WTC11 (cell line): Measurements from ENCODE around the gene FABP3. TPM values are rescaled to one million over a fixed set of nuclear protein-coding genes. Genes with fewer than 3 reads are reported as not detected.

Source experiments
- ATAC-seq: fragments of 200-7000 bp; cut with Tn5 transposase; 2 replicates; pipeline ENCODE4 v1.10.0; 2021; ENCODE audit warnings: mild to moderate bottlenecking, moderate library complexity
- CTCF ChIA-PET: fragments of 300-600 bp; sonication (Branson Sonifier 250); formaldehyde crosslinking; loops from one replicate; lab custom pipeline; 2021; ENCODE audit warnings: antibody characterized with exemption; lab: Charles Lee
- POLR2A ChIA-PET: fragments of 350-600 bp; sonication (Branson Sonifier 250); formaldehyde crosslinking; loops from one replicate; lab custom pipeline; 2021; ENCODE audit warnings: antibody characterized with exemption; lab: Charles Lee
- DNase-seq: peaks from one replicate; pipeline ENCODE4 v3.0.0; 2021; ENCODE audit warnings: low spot score
- H3K27ac Mint-ChIP-seq: 2 replicates; pipeline ENCODE4 v1.8.0; 2021; ENCODE audit warnings: mixed read lengths
- H3K27me3 Mint-ChIP-seq: 2 replicates; pipeline ENCODE4 v1.8.0; 2021; ENCODE audit warnings: low read depth, mild to moderate bottlenecking, moderate library complexity, mixed read lengths
- H3K36me3 Mint-ChIP-seq: 2 replicates; pipeline ENCODE4 v1.8.0; 2021; ENCODE audit warnings: mixed read lengths
- H3K4me1 Mint-ChIP-seq: 2 replicates; pipeline ENCODE4 v1.8.0; 2022; ENCODE audit warnings: mixed read lengths
- H3K4me3 Mint-ChIP-seq: 2 replicates; pipeline ENCODE4 v1.8.0; 2021; ENCODE audit warnings: mild to moderate bottlenecking, moderate library complexity, mixed read lengths
- H3K9me3 Mint-ChIP-seq: 2 replicates; pipeline ENCODE4 v1.8.0; 2021; ENCODE audit warnings: mixed read lengths
- ATF6 ChIP-seq: sonication (generic); formaldehyde crosslinking; IDR thresholded peaks from 2 replicates; pipeline ENCODE4 v1.8.1; 2023; ENCODE audit warnings: mild to moderate bottlenecking, missing genetic modification reagents
- E2F4 ChIP-seq: sonication (generic); formaldehyde crosslinking; IDR thresholded peaks from 2 replicates; pipeline ENCODE4 v1.8.1; 2022; ENCODE audit warnings: low read depth, mild to moderate bottlenecking, moderate library complexity, missing genetic modification reagents, borderline replicate concordance
- IRF1 ChIP-seq: sonication (generic); formaldehyde crosslinking; IDR thresholded peaks from 2 replicates; pipeline ENCODE4 v1.8.0; 2023; ENCODE audit warnings: missing genetic modification reagents
- JUN ChIP-seq: sonication (generic); formaldehyde crosslinking; IDR thresholded peaks from 2 replicates; pipeline ENCODE4 v1.8.0; 2023; ENCODE audit warnings: mild to moderate bottlenecking, missing genetic modification reagents
- MYBL2 ChIP-seq: sonication (generic); formaldehyde crosslinking; IDR thresholded peaks from 2 replicates; pipeline ENCODE4 v1.8.1; 2023; ENCODE audit warnings: mild to moderate bottlenecking, moderate library complexity, missing genetic modification reagents
- OVOL2 ChIP-seq: fragments of 250-450 bp; sonication (Bioruptor Pico); IDR thresholded peaks from 2 replicates; pipeline ENCODE4 v1.9.0; 2021; ENCODE audit warnings: mild to moderate bottlenecking, borderline replicate concordance
- SMAD4 ChIP-seq: sonication (generic); formaldehyde crosslinking; IDR thresholded peaks from 2 replicates; pipeline ENCODE4 v1.8.0; 2022; ENCODE audit warnings: mild to moderate bottlenecking, missing genetic modification reagents
- SP1 ChIP-seq: sonication (generic); formaldehyde crosslinking; conservative IDR thresholded peaks from 2 replicates; pipeline ENCODE4 v1.8.1; 2022; ENCODE audit warnings: missing genetic modification reagents
- ZBTB43 ChIP-seq: sonication (generic); formaldehyde crosslinking; IDR thresholded peaks from 2 replicates; pipeline ENCODE4 v1.8.1; 2023; ENCODE audit warnings: mild to moderate bottlenecking, missing genetic modification reagents
- ZNF121 ChIP-seq: sonication (generic); formaldehyde crosslinking; IDR thresholded peaks from 2 replicates; pipeline ENCODE4 v1.8.0; 2023; ENCODE audit warnings: missing genetic modification reagents
- ZNF232 ChIP-seq: sonication (generic); formaldehyde crosslinking; IDR thresholded peaks from 2 replicates; pipeline ENCODE4 v1.8.0; 2022; ENCODE audit warnings: mild to moderate bottlenecking, missing genetic modification reagents
- ZNF416 ChIP-seq: fragments of 250-450 bp; sonication (Bioruptor Pico); IDR thresholded peaks from 2 replicates; pipeline ENCODE4 v1.9.0; 2021; ENCODE audit warnings: mild to moderate bottlenecking, inconsistent platforms
- ZNF512 ChIP-seq: sonication (generic); formaldehyde crosslinking; IDR thresholded peaks from 2 replicates; pipeline ENCODE4 v1.8.1; 2022; ENCODE audit warnings: missing genetic modification reagents, borderline replicate concordance
- total RNA-seq: library from RNA; stranded (reverse); gene quantifications from 3 replicates; pipeline ENCODE4 v1.2.3, GENCODE V29; 2021
- TF ChIP-seq, protein P1 (sequence below): sonication (generic); formaldehyde crosslinking; conservative IDR thresholded peaks from 2 replicates; pipeline ENCODE4 v1.8.1; 2022; ENCODE audit warnings: mild to moderate bottlenecking, missing genetic modification reagents
- TF ChIP-seq, protein P2 (sequence below): sonication (generic); formaldehyde crosslinking; conservative IDR thresholded peaks from 2 replicates; pipeline ENCODE4 v1.8.1; 2023; ENCODE audit warnings: mild to moderate bottlenecking, low read depth, missing genetic modification reagents, moderate library complexity
- TF ChIP-seq, protein P3 (sequence below): sonication (generic); formaldehyde crosslinking; IDR thresholded peaks from 2 replicates; pipeline ENCODE4 v1.8.0; 2022; ENCODE audit warnings: mild to moderate bottlenecking, missing genetic modification reagents

FABP3 gene
- total RNA-seq, 1 experiment from 2014 or later: 25.0 TPM

DNA sequence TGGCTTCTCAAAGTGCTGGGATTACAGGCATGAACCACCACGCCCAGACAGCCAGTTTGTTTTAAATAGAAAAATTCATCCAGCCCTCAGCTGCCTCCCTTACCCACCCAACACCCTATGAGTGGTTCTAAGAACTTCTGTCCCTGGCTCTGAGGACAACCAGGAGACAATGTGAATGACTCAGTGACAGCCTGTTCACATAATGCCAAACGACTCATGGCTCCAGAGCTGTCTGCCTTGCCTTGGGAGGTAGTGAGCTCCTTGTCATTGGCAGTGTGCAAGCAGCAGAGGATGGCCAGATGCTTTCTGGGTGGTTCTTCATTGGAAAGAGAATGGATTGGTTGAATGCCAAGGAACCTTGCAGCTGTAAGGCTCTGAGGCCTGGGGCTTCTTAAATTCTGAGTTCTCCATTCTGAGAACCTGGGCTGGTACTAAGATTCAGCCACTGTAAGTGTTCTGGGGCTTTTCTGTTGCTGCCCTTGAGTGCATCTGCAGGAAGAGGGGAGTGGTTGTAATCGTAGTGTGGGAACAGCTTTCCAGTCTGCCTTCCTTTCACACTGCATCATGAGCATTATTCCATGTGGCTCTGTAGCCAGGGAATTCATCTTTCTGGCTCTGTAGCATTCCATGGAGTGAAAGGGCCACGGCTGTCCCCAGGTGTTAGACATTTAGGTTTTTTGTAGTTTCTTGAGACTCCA, 45.9 kb upstream of the FABP3 start:
- ATAC-seq: no peak
- H3K9me3 Mint-ChIP-seq: no peaks in the 10 kb centered on the region
- H3K4me1 Mint-ChIP-seq: peaks cover 42% of the 10 kb centered on the region
- DNase-seq: no peak
- H3K27ac Mint-ChIP-seq: no peak overlapping the region
- TF ChIP-seq ZBTB43 (CRISPR knock-in tag) (no peak), OVOL2 (CRISPR knock-in tag) (no peak), ZNF512 (CRISPR knock-in tag) (no peak), ZNF121 (CRISPR knock-in tag) (no peak), ATF6 (CRISPR knock-in tag) (no peak), ZNF232 (CRISPR knock-in tag) (no peak), MYBL2 (CRISPR knock-in tag) (no peak), SP1 (no peak), SMAD4 (CRISPR knock-in tag) (no peak), E2F4 (CRISPR knock-in tag) (no peak), IRF1 (CRISPR knock-in tag) (no peak), JUN (no peak), ZNF416 (CRISPR knock-in tag) (no peak)
- TF ChIP-seq, protein P1, sequence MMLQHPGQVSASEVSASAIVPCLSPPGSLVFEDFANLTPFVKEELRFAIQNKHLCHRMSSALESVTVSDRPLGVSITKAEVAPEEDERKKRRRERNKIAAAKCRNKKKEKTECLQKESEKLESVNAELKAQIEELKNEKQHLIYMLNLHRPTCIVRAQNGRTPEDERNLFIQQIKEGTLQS (CRISPR knock-in tag): no peak
- TF ChIP-seq, protein P2, sequence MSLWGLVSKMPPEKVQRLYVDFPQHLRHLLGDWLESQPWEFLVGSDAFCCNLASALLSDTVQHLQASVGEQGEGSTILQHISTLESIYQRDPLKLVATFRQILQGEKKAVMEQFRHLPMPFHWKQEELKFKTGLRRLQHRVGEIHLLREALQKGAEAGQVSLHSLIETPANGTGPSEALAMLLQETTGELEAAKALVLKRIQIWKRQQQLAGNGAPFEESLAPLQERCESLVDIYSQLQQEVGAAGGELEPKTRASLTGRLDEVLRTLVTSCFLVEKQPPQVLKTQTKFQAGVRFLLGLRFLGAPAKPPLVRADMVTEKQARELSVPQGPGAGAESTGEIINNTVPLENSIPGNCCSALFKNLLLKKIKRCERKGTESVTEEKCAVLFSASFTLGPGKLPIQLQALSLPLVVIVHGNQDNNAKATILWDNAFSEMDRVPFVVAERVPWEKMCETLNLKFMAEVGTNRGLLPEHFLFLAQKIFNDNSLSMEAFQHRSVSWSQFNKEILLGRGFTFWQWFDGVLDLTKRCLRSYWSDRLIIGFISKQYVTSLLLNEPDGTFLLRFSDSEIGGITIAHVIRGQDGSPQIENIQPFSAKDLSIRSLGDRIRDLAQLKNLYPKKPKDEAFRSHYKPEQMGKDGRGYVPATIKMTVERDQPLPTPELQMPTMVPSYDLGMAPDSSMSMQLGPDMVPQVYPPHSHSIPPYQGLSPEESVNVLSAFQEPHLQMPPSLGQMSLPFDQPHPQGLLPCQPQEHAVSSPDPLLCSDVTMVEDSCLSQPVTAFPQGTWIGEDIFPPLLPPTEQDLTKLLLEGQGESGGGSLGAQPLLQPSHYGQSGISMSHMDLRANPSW (CRISPR knock-in tag): no peak
- TF ChIP-seq, protein P3, sequence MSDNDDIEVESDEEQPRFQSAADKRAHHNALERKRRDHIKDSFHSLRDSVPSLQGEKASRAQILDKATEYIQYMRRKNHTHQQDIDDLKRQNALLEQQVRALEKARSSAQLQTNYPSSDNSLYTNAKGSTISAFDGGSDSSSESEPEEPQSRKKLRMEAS (CRISPR knock-in tag): no peak
- TF ChIP-seq, all 79 proteins: peak for 0
- H3K27me3 Mint-ChIP-seq: no peaks in the 10 kb centered on the region
- H3K36me3 Mint-ChIP-seq: no peaks in the 10 kb centered on the region
- no peak overlapping the region for H3K4me3 Mint-ChIP-seq
- CTCF ChIA-PET: interaction anchor here (1.0 to 9.0 kb wide), 4 partner anchors 23 to 233 kb away, joined by 3 to 225 read pairs (median 6); partner anchors contain the start of gene HCRTR1
- POLR2A ChIA-PET: no interaction called here
